HT-29 (cell line): ENCODE results near the gene SYPL2. TPM values are rescaled to one million over a fixed set of nuclear protein-coding genes. Genes with fewer than 3 reads are reported as not detected.

Experiments
- DNase-seq: peaks from one replicate; pipeline ENCODE4 v3.0.0-alpha.2; 2015; ENCODE audit warnings: low spot score
- total RNA-seq: library from RNA; depleted of rRNA; stranded (reverse); fragments of >200 nt; shearing (Covaris generic); gene quantifications from 2 replicates; pipeline ENCODE4 v1.2.3, GENCODE V29; 2014

SYPL2 gene
- total RNA-seq, 1 experiment from 2014 or later, result not detected

DNA sequence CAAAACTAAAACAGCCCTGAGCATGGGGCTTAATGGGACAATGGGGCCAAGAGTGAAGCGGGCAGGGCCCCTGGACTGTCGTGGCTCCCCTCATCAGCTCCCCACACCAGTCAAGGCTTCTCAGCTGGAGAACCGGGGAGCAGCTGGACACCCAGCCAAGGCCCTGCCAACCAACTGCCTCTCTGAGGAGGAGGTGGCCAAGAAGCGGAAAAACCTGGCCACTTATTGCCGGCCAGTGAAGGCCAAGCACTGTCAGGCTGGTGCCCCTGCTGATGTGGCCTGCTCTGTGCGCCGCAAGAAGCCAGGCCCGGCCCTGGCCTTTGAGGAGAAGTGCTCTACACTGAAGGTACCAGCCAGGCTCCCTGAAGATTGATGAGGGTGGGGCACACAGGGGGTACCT is 25.0 kb downstream of the SYPL2 start:
- no peak for DNase-seq

GRCh38 chr1:109492779-109493178 is 26.4 kb downstream of the SYPL2 start:
- DNase-seq, result no peak

GRCh38 chr1:109493227-109493626 is 26.9 kb downstream of the SYPL2 start:
- DNase-seq, result no peak

DNA sequence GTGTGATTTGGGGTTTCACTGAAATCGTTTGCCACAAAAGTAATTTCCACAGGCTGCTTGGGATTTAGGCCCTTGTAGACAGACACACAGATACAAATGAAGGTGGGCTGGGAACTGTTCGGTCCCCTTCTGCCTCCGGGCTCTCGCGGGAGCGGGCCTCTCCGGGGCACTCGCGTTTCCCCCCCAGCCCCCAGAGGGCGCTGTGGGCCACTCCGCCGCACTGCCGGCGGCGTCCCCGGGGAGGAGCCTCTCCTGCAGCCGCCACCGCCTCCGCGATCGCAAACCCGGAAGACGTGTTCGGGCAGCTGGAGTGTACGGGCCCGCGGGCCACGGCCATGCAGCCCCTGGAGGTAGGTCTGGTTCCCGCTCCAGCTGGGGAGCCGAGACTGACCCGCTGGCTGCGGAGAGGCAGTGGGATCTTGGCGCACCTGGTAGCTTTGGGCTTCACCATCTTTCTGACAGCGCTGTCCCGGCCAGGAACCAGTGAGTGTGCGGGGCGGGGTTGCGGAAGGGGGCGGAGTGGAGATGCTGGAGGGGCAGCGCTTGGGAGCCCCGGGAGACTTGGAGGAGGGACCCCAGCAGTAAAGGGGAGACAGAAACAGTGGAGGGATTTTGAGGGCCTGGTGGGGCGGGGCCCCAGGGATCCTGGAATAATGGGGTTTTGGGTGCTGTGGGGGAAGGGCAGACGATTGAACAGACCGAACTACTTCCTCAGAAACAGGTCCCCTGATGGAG is 27.6 kb downstream of the SYPL2 start, which contains the start of gene CYB561D1:
Gene CYB561D1 (plus strand): TSS at position 290 of the 735 bp plus-strand sequence. CDS start 46 bp downstream, at position 336.
- DNase-seq, result peak; percentile 89

GRCh38 chr1:109495738-109496137 is 29.4 kb downstream of the SYPL2 start:
- DNase-seq, result no peak

- DNase-seq, result no peak
Observed at GRCh38 chr1:109497449-109498160, 31.3 kb downstream of the SYPL2 start.

DNA sequence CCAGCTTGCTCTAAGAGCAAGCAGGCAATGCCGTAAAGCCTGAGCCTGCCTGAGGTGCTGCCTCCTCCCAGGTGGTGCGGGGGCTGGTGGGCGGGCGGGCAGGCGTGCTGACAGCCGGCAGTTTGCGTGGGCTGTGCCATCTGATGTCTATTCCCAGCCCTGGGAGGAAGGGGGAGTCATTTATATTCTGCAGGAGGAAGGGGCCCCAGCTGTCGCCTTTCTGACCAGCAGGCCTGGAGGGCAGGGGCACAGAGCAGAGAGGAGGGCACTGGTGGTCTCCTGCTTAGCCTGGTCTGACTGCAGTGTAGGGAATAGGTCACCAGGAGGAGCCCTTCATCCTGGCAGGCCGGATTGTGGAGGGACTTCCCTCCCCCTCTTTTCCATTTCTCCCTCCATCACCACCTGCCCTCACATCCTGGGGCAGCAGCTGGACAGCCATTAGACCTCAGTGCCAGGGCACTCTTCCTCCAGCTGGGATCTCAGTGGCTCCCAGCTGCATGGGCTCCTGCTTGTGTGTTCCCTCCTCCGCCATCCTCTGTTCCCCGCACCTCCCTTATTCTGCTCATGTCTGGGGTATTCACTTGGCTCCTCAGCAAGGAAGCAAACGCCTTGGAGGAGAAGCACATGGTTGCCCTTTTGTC is 31.9 kb downstream of the SYPL2 start:
- peak; percentile 38 for DNase-seq

- no peak for DNase-seq
Observed at GRCh38 chr1:109499081-109499480, 32.7 kb downstream of the SYPL2 start.

DNA sequence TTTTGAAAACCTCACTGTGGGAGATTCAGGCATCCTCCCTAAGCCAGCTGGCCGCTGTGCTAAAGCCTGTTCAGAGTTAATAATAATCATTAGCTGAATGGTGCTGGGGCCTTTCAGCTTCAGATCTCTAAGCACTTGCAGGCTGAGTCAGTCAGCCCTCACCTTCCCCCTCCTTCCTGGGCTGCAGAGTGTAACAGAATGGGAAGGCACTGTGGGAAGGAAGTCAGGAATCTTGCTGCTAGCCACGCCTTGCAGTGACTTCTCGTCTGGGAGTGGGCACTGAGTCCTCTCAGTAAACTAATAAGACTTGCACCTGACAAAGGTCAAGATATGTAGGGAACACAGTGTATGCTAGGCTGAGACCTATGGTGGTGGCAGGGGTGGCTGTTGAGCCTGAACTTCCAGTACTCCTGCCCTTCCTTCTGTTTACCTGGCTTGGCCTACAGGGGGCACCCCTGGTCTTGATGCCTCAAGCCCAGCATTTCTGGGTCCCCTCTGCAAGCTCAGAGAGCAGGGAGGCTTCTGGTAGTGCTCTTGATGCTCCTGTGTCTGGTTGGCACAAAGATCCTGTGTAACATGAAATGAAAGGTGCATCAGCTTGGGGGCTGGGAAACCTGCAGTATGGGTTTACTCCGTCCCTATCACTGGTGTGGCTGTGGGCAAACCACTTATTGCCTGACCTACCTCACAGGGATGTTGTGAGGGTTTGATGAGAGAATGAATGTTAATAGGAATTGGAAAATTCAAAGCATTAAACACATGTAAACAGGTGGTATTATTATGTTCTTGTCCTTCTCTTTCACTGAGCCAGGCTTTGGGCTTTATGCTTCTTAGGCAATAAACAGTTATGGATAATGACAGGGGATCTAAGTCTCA is 33.6 kb downstream of the SYPL2 start:
- DNase-seq, result peak; percentile 63

GRCh38 chr1:109500941-109501381 is 34.6 kb downstream of the SYPL2 start:
- no peak for DNase-seq

- DNase-seq, result no peak
Observed at GRCh38 chr1:109501644-109502363, 35.5 kb downstream of the SYPL2 start.

GRCh38 chr1:109502364-109502851 is 36.1 kb downstream of the SYPL2 start:
- DNase-seq, result no peak

DNA sequence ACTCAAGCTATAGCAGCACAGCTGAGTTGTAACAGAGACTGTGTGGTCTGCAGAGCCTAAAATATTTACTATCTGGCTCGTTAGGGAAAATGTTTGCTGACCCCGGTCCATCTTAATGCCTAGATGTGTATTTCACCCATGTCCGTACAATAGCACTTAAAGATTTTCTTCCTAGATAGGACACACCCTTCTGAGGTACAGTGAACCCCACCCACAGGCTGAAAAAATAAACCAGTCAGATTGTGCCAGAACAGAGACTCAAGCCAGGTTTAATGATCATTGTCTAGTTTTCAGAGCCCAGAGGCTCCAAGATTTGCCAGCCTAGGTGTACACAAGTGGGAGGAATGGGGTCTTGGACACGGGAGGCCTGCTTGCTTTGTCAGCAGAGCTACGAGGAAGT is 37.6 kb downstream of the SYPL2 start:
- DNase-seq, result no peak

DNA sequence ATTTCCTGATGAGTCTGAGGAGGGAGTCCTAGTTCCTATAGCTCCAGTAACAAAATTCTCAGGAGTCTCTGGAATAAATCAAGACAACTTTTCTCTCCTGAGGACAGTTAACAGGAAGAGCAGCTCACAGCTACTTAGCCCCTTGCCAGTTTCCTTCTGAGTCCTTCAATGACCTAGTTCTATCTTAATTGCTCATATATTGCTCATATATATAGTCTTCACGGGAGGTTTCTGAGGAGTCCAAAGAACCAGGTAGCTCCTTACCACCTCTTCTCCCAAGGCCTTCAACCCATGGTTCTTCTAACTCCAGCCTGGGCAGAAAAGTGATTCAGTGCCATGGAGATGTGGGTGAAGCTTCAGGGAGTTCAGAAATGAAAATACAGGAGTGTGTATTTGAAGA is 38.6 kb downstream of the SYPL2 start:
- no peak for DNase-seq

DNA sequence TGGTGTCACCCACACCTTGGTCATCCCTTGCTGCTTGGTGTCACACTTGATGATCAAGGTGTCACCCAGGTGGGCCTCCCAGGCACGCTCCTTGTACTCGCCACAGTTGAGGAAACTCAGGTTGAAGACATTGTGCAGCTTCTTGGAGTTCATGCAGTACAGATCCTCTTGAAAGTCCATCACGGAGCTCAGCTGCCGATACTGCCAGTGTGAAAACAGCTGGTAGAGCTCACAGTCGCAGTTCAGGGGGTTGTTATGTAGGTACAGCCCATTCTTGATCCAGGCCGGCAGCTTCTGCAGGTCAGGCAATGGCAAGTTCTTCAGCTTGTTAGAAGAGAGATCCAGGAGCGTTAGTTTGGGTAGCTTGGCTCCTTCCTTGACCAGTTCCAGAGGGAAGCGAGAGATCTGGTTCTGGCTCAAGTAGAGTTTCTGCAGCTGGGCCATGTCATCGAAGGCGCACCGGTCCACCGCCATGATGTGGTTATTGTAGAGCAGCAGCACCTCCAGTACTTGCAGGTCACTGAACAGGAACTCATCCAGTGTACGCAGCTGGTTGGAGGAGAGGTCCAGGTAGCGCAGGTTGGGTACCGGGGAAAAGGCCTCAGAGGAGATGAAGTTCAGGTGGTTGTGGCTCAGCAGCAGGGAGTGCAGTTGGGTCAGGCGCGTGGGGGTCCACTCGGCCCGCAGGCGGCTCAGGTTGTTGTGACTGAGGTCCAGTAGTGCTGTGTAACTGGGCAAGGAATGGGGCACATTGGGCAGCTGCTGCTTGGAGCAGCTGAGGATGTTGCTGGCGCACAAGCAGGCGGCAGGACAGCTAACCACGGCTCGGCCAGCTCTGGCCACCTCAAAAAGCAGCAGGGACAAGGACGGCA is 41.9 kb downstream of the SYPL2 start:
- no peak for DNase-seq

DNA sequence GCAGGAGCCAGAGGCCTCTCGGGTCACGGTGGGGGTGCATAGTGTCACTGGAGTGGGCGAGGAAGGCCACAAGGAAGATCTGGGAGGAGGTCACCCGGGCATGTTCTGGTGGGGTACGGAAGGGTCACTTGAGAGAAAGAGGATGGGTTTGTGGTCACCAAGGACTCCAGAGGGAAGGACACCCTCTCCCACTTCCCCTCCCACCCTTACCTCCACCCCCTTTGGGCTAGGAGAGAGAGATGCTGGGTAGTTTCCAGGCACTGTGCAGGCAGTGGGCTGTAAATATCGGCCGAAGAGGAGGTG is 42.5 kb downstream of the SYPL2 start:
- DNase-seq, result no peak

- DNase-seq, result peak; percentile 31
Observed at GRCh38 chr1:109509176-109510134, 43.1 kb downstream of the SYPL2 start, which contains the start of gene AMIGO1. Gene AMIGO1, minus strand, starts transcription at chr1:109509727. Its CDS starts 815 bp downstream, at chr1:109508912.

- DNase-seq, result no peak
Observed at GRCh38 chr1:109513110-109513710, 46.9 kb downstream of the SYPL2 start.
